ENCODE measurements around the gene CYBA. TPM values are rescaled to one million over a fixed set of nuclear protein-coding genes. Genes with fewer than 3 reads are reported as not detected.

The CYBA gene
- polyA plus RNA-seq, 4 donors = 61.1 to 320 (median 175) TPM

DNA sequence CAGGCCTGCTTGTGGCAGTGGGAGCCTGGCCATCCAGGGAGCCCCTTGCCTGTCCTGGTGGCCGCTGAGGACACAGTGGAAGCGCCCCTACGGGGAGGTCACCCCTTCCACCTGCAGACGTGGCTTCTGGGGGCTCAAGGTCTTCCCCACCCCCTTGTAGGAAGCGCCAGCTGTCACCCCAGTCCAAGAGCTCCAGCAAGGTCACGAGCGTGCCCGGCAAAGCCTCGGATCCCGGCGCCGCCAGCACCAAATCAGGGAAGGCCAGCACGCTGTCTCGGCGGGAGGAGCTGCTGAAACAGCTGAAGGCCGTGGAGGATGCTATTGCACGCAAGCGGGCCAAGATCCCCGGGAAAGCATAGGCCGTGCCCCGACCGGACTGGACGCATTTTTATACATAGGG lies 19.9 kb downstream of the CYBA start:
- Histone ChIP-seq H3K4me1 (ENCODE audit: control insufficient read depth in 3 of 3, insufficient read depth in 2 of 3, low read depth in 1 of 3, low read length in 2 of 3) (peaks cover 0 to 8% (median 0%) of the 10 kb centered on the region in 3 donors), H3K36me3 (ENCODE audit: control insufficient read depth in 3 of 3, insufficient read depth in 2 of 3, low read depth in 1 of 3, low read length in 3 of 3) (peaks cover 7 to 70% (median 23%) of the 10 kb centered on the region in 3 donors), H3K4me3 (ENCODE audit: low read depth in 1 of 3, low read length in 3 of 3) (no peak overlapping the region), H3K27me3 (ENCODE audit: control insufficient read depth in 3 of 3, insufficient read depth in 3 of 3, low read length in 3 of 3) (peaks cover 0 to 12% (median 0%) of the 10 kb centered on the region in 3 donors), H3K9me3 (ENCODE audit: control insufficient read depth in 2 of 2, insufficient read depth in 1 of 2, low read depth in 1 of 2, low read length in 1 of 2) (no peaks in the 10 kb centered on the region), H3K27ac (ENCODE audit: low read depth in 1 of 3, low read length in 2 of 3) (no peak overlapping the region)
- 93 to 96% (median 94%) methylated on average over 21 to 23 of the region's 23 CpGs for WGBS, 3 donors
- FAIRE-seq (no peak), DNase-seq (no peak)

- H3K36me3 ChIP-seq (ENCODE audit: control insufficient read depth in 3 of 3, insufficient read depth in 2 of 3, low read depth in 1 of 3, low read length in 3 of 3) = peaks cover 7 to 76% (median 23%) of the 10 kb centered on the region in 3 donors
- H3K4me1 ChIP-seq (ENCODE audit: control insufficient read depth in 3 of 3, insufficient read depth in 2 of 3, low read depth in 1 of 3, low read length in 2 of 3) = peaks cover 0 to 8% (median 0%) of the 10 kb centered on the region in 3 donors
- H3K9me3 ChIP-seq (ENCODE audit: control insufficient read depth in 2 of 2, insufficient read depth in 1 of 2, low read depth in 1 of 2, low read length in 1 of 2) = no peaks in the 10 kb centered on the region
- WGBS, 3 donors = 91 to 95% (median 94%) methylated on average over 9 to 12 of the region's 12 CpGs
- no peak overlapping the region for H3K4me3 ChIP-seq (ENCODE audit: low read depth in 1 of 3, low read length in 3 of 3)
- H3K27me3 ChIP-seq (ENCODE audit: control insufficient read depth in 3 of 3, insufficient read depth in 3 of 3, low read length in 3 of 3) = peaks cover 0 to 12% (median 0%) of the 10 kb centered on the region in 3 donors
- no peak for DNase-seq
- no peak for FAIRE-seq
- no peak overlapping the region for H3K27ac ChIP-seq (ENCODE audit: low read depth in 1 of 3, low read length in 2 of 3)
Observed at GRCh38 chr16:88630433-88630832, 20.4 kb downstream of the CYBA start.

GRCh38 chr16:88629835-88630234 lies 21.0 kb downstream of the CYBA start:
- no peak for FAIRE-seq
- peaks cover 7 to 81% (median 25%) of the 10 kb centered on the region in 3 donors for H3K36me3 ChIP-seq (ENCODE audit: control insufficient read depth in 3 of 3, insufficient read depth in 2 of 3, low read depth in 1 of 3, low read length in 3 of 3)
- H3K27ac ChIP-seq (ENCODE audit: low read depth in 1 of 3, low read length in 2 of 3) = no peak overlapping the region
- H3K9me3 ChIP-seq (ENCODE audit: control insufficient read depth in 2 of 2, insufficient read depth in 1 of 2, low read depth in 1 of 2, low read length in 1 of 2) = no peaks in the 10 kb centered on the region
- no peak for DNase-seq
- peaks cover 0 to 6% (median 0%) of the 10 kb centered on the region in 3 donors for H3K4me1 ChIP-seq (ENCODE audit: control insufficient read depth in 3 of 3, insufficient read depth in 2 of 3, low read depth in 1 of 3, low read length in 2 of 3)
- 86 to 87% (median 86%) methylated on average over 9 of the region's 9 CpGs for WGBS, 3 donors
- no peak overlapping the region for H3K4me3 ChIP-seq (ENCODE audit: low read depth in 1 of 3, low read length in 3 of 3)
- H3K27me3 ChIP-seq (ENCODE audit: control insufficient read depth in 3 of 3, insufficient read depth in 3 of 3, low read length in 3 of 3) = peaks cover 0 to 10% (median 0%) of the 10 kb centered on the region in 3 donors

DNA sequence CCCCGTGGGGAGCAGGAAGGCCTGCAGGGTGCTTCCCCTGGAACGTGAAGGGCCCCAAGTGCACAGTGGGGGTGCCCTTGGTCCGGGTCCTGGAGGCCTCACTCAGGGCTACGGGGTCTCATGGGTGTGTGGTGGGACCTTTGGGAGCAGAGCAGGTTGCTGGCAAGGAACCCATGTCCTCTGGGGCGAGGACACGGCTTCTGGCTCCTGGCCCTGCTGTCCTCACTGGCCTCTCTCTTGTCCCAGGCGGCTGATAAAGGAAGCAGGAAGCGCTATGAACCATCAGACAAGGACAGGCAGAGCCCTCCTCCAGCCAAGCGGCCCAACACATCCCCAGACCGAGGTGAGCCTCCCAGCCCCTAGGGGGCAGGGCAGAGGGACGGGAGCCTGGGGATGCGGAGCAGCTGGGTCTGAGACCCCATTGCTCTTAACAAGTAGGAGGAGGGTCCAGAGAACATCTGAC lies 22.3 kb downstream of the CYBA start:
- Histone ChIP-seq H3K4me3 (ENCODE audit: low read depth in 1 of 3, low read length in 3 of 3) (no peak overlapping the region), H3K4me1 (ENCODE audit: control insufficient read depth in 3 of 3, insufficient read depth in 2 of 3, low read depth in 1 of 3, low read length in 2 of 3) (no peaks in the 10 kb centered on the region), H3K36me3 (ENCODE audit: control insufficient read depth in 3 of 3, insufficient read depth in 2 of 3, low read depth in 1 of 3, low read length in 3 of 3) (peaks cover 13 to 92% (median 26%) of the 10 kb centered on the region in 3 donors), H3K27me3 (ENCODE audit: control insufficient read depth in 3 of 3, insufficient read depth in 3 of 3, low read length in 3 of 3) (peaks cover 0 to 1% (median 0%) of the 10 kb centered on the region in 3 donors), H3K9me3 (ENCODE audit: control insufficient read depth in 2 of 2, insufficient read depth in 1 of 2, low read depth in 1 of 2, low read length in 1 of 2) (no peaks in the 10 kb centered on the region), H3K27ac (ENCODE audit: low read depth in 1 of 3, low read length in 2 of 3) (no peak overlapping the region)
- FAIRE-seq (no peak), DNase-seq (no peak)
- 64 to 72% (median 69%) methylated on average over 12 of the region's 12 CpGs for WGBS, 3 donors

DNA sequence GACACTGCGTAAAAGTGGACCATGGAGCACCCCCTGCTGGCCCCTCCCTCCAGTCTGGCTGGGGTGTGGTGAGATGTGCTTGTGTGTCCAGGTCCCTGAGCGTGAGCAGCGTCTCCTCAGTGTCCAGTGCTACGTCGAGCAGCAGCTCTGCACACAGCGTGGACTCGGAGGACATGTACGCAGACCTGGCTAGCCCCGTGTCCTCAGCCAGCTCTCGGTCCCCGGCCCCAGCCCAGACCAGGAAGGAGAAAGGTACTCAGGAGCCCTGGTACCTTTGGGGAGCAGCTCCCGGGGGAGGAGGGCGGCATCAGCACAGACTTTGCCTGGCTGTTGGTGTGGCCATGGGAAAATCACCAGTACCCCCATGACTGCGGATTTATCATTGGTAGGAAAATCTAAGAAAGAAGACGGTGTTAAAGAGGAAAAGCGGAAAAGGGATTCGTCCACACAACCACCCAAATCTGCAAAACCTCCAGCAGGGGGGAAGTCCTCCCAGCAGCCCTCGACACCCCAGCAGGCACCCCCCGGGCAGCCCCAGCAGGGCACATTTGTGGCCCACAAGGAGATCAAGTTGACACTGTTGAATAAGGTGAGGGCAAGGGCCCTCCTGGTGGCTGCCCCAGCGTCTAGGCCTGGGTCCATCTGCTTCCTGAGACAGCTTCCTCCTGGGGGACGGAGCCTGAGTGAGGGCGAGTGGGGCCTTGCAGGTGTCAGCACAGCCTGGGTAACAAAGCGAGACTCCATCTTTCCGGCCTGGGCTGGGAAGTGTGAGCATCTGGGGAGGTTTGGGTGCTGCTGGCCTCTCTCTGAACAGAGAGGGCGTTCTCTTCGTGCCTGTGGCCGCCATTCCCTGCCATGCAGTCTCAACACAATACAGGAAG lies 23.1 kb downstream of the CYBA start:
- Histone ChIP-seq H3K27ac (ENCODE audit: low read depth in 1 of 3, low read length in 2 of 3) (no peak overlapping the region), H3K27me3 (ENCODE audit: control insufficient read depth in 3 of 3, insufficient read depth in 3 of 3, low read length in 3 of 3) (no peaks in the 10 kb centered on the region), H3K4me1 (ENCODE audit: control insufficient read depth in 3 of 3, insufficient read depth in 2 of 3, low read depth in 1 of 3, low read length in 2 of 3) (no peaks in the 10 kb centered on the region), H3K9me3 (ENCODE audit: control insufficient read depth in 2 of 2, insufficient read depth in 1 of 2, low read depth in 1 of 2, low read length in 1 of 2) (no peaks in the 10 kb centered on the region), H3K4me3 (ENCODE audit: low read depth in 1 of 3, low read length in 3 of 3) (no peak overlapping the region), H3K36me3 (ENCODE audit: control insufficient read depth in 3 of 3, insufficient read depth in 2 of 3, low read depth in 1 of 3, low read length in 3 of 3) (peaks cover 13 to 94% (median 33%) of the 10 kb centered on the region in 3 donors)
- 94 to 97% (median 96%) methylated on average over 25 to 27 of the region's 27 CpGs for WGBS, 3 donors
- DNase-seq (no peak), FAIRE-seq (no peak)

DNA sequence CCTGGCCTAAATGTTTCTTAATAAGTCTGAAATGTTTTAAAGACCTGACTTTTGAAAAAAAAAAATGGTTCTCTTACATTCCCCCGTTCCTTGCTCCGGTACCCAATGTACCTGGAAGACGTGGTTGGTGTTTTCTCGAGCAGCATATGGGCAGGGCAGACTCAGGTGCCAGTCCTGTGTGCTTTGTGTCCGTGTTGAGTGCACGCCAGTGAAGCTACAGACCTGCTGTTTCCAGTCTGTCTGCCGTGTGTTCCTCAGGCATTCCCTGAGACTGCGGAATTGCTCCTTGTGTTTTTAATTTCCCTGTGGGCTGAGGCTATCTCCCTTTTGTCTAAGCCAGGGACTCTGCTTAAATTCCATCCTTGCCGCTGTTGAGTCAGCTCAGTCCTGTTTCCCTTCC lies 24.2 kb downstream of the CYBA start:
- no peaks in the 10 kb centered on the region for H3K9me3 ChIP-seq (ENCODE audit: control insufficient read depth in 2 of 2, insufficient read depth in 1 of 2, low read depth in 1 of 2, low read length in 1 of 2)
- no peak for DNase-seq
- H3K4me3 ChIP-seq (ENCODE audit: low read depth in 1 of 3, low read length in 3 of 3) = no peak overlapping the region
- H3K4me1 ChIP-seq (ENCODE audit: control insufficient read depth in 3 of 3, insufficient read depth in 2 of 3, low read depth in 1 of 3, low read length in 2 of 3) = no peaks in the 10 kb centered on the region
- H3K27ac ChIP-seq (ENCODE audit: low read depth in 1 of 3, low read length in 2 of 3) = no peak overlapping the region
- 95 to 96% (median 96%) methylated on average over 9 of the region's 9 CpGs for WGBS, 3 donors
- peaks cover 9 to 94% (median 32%) of the 10 kb centered on the region in 3 donors for H3K36me3 ChIP-seq (ENCODE audit: control insufficient read depth in 3 of 3, insufficient read depth in 2 of 3, low read depth in 1 of 3, low read length in 3 of 3)
- H3K27me3 ChIP-seq (ENCODE audit: control insufficient read depth in 3 of 3, insufficient read depth in 3 of 3, low read length in 3 of 3) = no peaks in the 10 kb centered on the region
- no peak for FAIRE-seq

GRCh38 chr16:88624977-88625576 lies 25.8 kb downstream of the CYBA start:
- H3K36me3 ChIP-seq (ENCODE audit: control insufficient read depth in 3 of 3, insufficient read depth in 2 of 3, low read depth in 1 of 3, low read length in 3 of 3) = peaks cover 6 to 89% (median 27%) of the 10 kb centered on the region in 3 donors
- no peak for DNase-seq

GRCh38 chr16:88624481-88624880 lies 26.4 kb downstream of the CYBA start:
- no peaks in the 10 kb centered on the region for H3K27me3 ChIP-seq (ENCODE audit: control insufficient read depth in 3 of 3, insufficient read depth in 3 of 3, low read length in 3 of 3)
- H3K27ac ChIP-seq (ENCODE audit: low read depth in 1 of 3, low read length in 2 of 3) = no peak overlapping the region
- no peaks in the 10 kb centered on the region for H3K9me3 ChIP-seq (ENCODE audit: control insufficient read depth in 2 of 2, insufficient read depth in 1 of 2, low read depth in 1 of 2, low read length in 1 of 2)
- WGBS, 3 donors = 89 to 97% (median 95%) methylated on average over 18 of the region's 18 CpGs
- no peak for DNase-seq
- peaks cover 6 to 89% (median 23%) of the 10 kb centered on the region in 3 donors for H3K36me3 ChIP-seq (ENCODE audit: control insufficient read depth in 3 of 3, insufficient read depth in 2 of 3, low read depth in 1 of 3, low read length in 3 of 3)
- H3K4me1 ChIP-seq (ENCODE audit: control insufficient read depth in 3 of 3, insufficient read depth in 2 of 3, low read depth in 1 of 3, low read length in 2 of 3) = no peaks in the 10 kb centered on the region
- no peak for FAIRE-seq
- no peak overlapping the region for H3K4me3 ChIP-seq (ENCODE audit: low read depth in 1 of 3, low read length in 3 of 3)

More at GRCh38 chr16:88624977-88625576, 25.8 kb downstream of the CYBA start:
- no peaks in the 10 kb centered on the region for H3K9me3 ChIP-seq (ENCODE audit: control insufficient read depth in 2 of 2, insufficient read depth in 1 of 2, low read depth in 1 of 2, low read length in 1 of 2)
- 81 to 87% (median 82%) methylated on average over 17 of the region's 17 CpGs for WGBS, 3 donors
- H3K4me1 ChIP-seq (ENCODE audit: control insufficient read depth in 3 of 3, insufficient read depth in 2 of 3, low read depth in 1 of 3, low read length in 2 of 3) = no peaks in the 10 kb centered on the region
- no peak overlapping the region for H3K4me3 ChIP-seq (ENCODE audit: low read depth in 1 of 3, low read length in 3 of 3)
- H3K27me3 ChIP-seq (ENCODE audit: control insufficient read depth in 3 of 3, insufficient read depth in 3 of 3, low read length in 3 of 3) = no peaks in the 10 kb centered on the region
- no peak overlapping the region for H3K27ac ChIP-seq (ENCODE audit: low read depth in 1 of 3, low read length in 2 of 3)
- FAIRE-seq = no peak
